GM04504 (cell line): ENCODE measurements around the gene MFAP3L.

ENCODE experiments used
- DNase-seq: peaks from one replicate; pipeline ENCODE4 v3.0.0-alpha.2; 2012; ENCODE audit warnings: low read depth

The MFAP3L gene

DNA sequence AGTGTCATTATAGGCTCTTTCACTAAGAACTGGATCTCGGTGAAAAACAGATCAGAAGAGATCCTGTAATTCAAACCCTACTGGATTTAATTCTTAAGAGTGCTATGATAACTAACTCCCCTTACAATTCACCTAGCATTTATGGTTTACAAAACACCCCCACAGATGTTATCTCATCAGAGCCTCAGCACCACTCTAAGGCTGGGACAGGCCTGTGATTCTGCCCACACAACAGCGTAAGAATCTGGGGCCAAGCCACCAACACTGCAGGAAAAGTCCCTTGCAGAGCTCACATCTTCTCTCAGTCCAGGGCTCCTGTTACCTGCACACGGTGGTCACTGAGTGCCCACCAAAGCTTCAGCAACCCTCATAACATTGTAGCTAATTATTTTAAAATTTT lies 8.9 kb downstream of the MFAP3L start:
- no peak for DNase-seq

DNA sequence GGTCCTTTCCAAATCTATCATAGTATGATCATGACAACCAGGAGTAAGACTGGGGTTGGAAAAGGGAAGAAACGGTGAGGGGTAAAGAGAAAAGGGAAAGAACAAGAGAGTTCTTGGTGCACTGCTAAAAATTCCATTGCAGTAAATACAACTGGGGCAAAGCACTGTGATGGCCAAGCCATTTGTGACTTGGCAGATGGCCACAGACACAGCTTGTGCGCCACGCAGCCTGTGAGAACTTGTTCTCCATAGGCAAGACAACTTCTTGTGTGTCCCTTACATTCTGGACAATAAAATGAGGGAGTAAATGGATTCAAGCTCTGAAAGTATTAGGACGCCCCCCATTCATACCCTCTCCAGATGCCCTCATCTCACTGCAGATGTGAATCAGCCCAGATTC lies 10.9 kb downstream of the MFAP3L start:
- DNase-seq, result no peak

- DNase-seq, result peak; percentile 31
Observed at GRCh38 chr4:170014359-170015011, 11.7 kb downstream of the MFAP3L start.

DNA sequence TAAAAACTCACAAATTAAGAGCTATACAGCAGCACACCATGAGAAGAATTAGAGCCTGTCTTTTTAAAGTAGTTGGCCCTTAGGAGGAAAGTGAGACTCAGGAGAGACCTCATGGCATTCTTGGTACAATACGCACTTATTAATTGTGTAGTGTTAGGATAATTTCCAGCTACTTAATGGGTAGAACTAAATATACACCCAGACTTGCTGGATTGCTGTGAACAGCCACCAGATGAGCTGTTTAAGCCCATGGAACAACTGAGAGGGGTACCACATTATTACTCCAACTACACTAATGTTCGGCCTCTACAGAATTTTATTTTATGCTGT lies 13.6 kb downstream of the MFAP3L start:
- no peak for DNase-seq

DNA sequence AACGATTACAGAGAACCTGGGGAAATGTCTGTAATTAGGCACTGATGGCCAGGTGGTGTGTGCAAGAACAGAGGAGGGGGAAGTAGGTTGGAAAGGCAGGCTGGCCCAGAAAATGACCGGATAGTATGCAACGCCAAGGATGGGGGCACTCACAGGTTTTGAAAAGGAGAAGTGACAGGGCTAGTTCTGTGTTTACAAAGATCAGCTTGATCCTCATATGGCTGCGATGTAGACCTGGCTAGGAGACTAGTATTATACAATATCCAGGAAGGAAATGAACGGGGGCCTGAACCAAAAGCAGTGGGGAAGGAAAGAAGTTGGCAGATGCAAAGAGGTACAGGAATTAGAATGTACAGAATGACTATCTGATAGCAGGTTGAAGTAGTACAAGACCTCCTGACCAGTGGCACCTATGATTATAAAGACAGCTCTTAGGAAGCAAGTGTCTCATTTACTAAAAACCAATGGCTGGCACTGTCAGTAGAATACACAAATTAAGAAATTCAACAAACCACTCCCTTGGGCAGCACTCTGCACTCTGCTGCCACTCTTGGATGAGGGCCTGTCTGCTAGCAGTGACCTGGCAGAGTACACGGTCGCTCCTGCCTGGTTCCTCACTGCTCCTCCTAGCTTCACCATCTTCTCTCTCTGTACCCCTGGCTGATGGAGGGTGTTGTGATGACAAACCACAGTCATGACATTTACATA lies 14.1 kb downstream of the MFAP3L start:
- DNase-seq, result no peak

DNA sequence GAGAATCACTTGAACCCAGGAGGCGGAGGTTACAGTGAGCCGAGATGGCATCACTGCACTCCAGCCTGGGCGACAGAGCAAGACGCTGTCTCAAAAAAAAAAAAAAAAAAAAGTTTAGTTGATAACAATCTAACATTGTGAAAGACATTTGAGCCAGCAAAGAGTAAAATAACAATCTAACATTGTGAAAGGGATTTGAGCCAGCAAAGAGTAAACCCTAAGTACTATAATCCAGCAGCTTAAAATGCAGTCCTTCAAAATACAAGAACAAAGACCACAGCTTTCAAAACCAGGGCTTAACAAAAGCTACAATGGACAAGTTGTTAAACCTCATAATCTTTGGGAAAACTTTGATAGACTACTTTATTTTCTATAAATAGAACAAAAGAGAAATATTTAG lies 16.9 kb downstream of the MFAP3L start:
- no peak for DNase-seq

DNA sequence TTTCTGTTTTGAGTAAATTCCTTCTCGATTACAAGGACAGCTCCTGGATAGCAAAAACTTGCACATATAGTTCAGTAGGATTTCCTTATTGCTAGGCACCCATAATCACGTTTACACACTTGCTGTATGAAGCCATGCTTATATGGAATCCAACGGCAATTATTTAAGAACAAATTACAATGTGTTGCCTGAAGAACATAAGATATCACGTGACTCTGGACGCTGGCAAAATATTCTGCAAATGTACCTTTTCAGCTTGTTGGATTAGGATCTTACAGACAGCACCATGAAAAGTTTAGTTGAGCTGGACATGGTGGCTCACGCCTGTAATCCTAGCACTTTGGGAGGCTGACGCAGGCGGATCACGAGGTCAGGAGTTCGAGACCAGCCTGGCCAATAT lies 17.4 kb downstream of the MFAP3L start:
- DNase-seq, result no peak

DNA sequence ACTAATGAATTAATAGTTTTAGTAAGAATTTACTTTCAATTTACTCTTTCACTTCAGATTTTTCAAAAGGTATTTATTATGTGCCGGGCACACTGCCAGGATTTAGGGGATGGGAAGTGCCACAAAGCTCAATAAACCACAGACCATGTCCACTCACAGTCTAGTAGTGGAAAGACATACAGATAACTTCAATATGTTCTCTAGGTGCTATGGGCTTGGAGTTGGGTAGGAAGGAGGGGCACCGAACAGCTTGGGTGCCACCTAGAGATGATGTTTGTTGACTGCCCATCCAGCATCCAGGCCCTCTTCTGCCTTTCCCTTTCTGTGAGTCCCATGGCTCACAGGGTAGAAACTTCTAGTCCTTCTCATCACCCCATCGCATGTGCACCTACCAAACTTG lies 17.8 kb downstream of the MFAP3L start:
- no peak for DNase-seq

DNA sequence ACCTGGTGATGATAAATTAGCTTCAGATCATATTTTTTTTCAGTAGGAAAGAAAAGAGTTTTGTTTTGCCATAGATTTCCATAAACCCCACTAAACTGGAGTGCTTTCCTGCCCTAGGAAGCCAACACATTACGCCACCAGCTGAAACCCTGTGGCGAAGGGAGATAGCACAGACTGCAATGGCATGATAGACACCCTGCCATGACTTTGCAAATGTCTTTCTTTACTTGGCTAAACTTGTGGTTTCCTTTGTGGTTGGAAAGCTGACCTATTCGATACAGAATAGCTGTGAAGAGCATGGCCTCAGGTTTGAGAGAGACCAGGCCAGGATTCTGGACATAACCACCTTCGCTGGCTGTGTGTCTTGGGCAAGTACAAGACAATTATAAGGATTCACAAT lies 19.1 kb downstream of the MFAP3L start:
- DNase-seq, result no peak

DNA sequence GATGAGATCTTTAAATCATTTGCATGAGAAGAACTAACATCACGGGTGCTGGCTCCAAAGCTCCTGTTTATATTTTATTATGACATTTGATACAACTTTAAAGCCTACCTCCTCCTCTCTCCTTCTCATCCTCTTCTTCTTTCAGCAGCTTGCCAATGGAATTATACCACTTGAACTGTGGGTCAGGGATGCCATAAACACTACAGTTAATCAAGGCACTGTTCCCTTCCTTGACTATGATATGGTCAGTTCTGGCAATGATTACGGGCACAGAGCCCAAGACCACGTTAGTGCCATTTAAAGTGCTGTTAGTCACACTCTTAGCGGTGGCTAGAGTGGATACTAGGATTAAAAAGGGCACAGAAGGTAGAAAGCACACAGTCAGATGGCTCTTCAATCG lies 20.7 kb downstream of the MFAP3L start:
- DNase-seq, result no peak

- DNase-seq, result no peak
Observed at GRCh38 chr4:170004651-170005295, 21.4 kb downstream of the MFAP3L start.

DNA sequence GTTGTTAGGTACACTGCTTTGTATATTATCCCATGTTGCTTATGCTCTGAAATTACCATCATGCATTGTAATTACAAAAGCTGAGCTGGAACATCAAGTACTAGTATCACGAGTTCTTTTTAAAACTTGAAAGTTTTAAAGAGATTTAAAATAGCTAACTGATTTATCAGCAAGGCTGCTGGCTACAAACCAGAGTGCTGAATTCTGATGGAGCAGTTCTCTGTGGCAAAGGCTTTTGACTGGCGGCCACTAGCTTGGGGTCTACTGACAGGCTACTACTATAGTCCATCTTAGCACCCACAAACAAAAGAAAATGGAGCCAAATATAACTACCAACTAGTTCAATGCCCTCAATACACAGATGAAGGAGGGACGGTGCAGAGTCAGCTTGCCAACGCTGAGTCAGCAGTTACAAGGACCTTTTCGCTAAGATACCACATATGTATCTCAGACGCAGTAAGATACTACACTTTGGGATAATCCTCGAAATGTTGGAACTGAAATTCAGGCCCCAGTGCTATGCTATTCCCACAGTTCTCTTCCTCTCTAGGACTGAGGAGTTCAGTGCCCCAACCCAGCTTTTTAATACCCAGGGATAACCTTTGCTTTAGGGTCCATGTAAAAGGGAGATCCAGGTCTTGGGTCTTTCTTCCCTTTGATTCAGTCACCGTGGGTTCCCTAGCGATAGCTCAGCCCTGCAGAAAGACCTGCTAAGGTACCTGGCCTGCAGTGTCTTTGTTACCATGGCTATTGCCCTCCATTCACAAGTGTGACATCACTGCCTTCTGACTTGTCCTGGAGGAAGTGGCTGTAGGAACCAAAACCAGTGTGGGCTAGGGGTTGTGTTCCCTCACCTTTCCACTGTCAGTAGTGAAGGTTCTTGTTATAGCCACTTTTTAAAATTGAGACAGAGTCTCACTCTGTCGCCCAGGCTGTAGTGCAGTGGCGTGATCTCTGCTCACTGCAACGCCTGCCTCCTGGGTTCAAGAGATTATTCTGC lies 22.8 kb downstream of the MFAP3L start:
- no peak for DNase-seq

DNA sequence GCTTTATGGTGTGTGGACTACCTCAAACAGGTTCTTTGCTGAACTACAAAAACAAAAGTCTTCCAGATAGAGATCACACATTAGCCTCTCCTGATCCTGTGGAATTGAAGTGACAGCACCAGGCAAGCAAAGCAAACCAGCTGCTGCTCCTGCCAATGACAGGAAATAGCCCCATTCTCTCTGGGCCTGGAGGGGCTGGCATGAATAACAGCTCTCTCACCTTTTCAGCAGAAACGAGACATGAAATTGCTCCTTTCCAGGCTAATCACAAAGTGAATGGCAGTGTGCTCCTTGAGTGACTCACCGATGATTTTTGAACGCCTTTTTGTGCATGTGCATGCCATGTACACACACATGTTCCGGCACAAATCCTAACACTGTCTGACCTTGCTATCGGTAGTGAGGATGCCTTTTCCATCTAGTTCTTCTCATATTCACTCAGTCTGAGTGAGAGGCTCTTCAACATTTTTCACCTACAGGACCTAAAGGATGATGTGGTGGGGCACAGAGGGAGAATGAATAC lies 24.4 kb downstream of the MFAP3L start:
- DNase-seq, result no peak

DNA sequence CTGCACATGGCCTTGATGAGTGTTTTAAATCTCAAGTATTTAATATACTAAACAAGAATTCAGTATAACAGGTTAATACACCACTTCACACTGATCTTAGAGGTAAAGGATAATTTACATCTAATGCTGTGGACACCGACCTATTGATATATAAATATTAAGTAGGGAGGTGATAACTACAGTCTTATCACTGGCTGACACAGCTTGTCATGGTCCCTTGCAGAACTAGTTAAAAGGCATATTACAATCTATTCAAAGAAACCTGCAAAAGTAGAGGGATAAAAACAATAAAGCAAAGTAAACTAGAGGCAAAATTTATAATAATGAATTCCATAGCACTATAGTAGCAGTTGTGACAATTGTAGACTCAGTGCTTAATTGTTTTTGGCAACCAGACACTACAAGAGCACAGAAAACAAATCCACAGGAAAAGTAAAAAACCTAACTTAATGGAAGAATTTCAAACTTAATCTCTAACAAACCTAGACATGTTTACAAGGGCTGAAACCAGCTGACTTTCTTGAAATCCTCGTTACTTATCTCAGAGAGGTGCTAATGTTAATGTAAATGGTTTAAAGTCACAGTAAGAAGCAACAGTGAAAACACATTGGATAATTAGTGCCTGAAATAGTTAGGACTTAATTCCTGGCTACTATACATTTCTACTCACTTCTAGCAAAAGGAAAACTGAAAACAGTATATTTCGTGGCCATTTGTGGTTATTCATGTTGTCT lies 25.0 kb downstream of the MFAP3L start:
- DNase-seq, result no peak

- no peak for DNase-seq
Observed at GRCh38 chr4:169999923-170000322, 26.3 kb downstream of the MFAP3L start.

GRCh38 chr4:169998981-169999380 lies 27.2 kb downstream of the MFAP3L start:
- DNase-seq, result no peak

DNA sequence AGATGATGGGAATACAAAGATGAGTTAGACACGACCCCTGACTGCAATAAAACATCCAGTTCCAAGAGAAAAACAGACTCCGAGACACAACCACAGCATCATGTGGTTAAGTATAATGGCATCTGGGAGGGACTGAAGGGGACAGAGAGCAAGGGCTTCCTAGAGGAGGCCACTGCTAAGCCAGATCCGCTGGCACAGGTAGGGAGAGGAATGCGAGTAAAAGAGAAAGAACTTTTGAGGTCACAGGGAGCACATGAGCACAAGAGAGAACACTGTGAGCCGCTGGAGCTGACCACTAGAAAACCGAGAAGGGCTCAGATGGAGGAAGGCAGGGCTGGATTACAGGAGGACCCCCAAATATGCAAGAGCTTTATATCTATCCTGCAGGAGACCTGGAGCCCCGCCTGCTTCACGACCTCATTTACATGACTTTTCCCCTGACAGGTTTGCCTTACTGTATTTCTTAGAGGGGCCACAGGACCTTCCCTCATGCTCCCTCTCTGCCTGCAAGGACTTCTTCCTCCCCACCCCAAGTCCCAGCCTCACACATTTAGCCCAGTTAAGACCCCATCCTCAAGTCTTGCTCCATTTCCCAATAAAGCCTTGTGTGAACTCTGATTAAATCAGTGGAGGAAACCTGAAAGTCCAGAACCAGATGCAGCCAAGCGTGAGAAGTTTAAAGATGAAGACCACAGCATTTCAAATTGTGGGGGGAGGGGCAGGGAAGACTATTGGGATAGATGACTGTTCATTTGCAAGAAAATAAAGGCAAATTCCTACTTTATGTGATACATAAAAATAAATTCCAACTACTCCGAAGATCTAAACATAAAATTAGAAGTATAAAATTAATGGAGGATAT lies 29.6 kb downstream of the MFAP3L start:
- no peak for DNase-seq

DNA sequence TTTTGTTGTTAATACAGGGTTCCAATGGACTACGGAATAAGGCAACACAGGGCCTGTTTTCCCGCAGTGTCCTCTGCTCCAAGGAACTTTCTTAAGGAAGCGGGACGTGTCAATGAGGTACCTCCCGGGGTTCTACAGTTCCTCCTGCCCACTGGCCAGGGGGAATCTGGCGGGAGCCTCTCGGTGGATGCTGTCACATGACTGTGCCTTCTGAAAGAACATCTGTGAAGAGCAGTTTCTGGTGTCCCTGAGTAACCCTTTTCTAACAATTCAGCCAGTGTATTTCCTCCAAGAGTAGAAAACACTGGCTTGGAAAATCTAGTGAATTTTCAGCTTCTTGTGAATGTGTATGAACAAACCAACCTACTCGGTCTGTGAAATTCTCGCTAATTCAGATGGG lies 32.7 kb downstream of the MFAP3L start:
- DNase-seq, result no peak

DNA sequence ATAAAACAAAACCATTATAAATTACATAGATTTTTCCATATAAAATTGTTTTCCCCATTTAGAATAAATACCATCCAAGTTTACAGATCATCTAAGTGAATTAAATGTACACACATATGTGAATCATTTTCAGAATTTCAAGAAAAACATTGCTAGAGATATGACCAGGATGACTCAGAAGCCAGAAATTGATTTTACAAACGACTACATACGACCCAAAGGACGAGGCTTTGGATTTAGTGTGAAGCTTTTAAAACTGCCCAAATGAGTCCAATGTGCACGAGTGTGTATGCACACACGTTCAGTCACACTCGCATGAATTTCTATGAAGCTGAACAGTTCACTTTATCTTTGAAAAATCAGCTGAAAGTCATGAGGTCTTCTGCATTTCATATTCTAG lies 37.9 kb downstream of the MFAP3L start:
- DNase-seq, result no peak
